ENCODE results near the gene MCL1.

GRCh38 chr1:150536836-150537731 is 42.3 kb downstream of the MCL1 start:
- TF ChIP-seq CTCF (IDR thresholded peaks at IDR 0.05; ENCODE audit: low read length) (no peak), EZH2 (IDR thresholded peaks at IDR 0.05; ENCODE audit: borderline replicate concordance, low read length) (no peak)
